ENCODE data around the gene B4GALT6. TPM values are rescaled to one million over a fixed set of nuclear protein-coding genes. Genes with fewer than 3 reads are reported as not detected.

Gene B4GALT6
- total RNA-seq, 1 donor from 2014 or later = 12.2 TPM

DNA sequence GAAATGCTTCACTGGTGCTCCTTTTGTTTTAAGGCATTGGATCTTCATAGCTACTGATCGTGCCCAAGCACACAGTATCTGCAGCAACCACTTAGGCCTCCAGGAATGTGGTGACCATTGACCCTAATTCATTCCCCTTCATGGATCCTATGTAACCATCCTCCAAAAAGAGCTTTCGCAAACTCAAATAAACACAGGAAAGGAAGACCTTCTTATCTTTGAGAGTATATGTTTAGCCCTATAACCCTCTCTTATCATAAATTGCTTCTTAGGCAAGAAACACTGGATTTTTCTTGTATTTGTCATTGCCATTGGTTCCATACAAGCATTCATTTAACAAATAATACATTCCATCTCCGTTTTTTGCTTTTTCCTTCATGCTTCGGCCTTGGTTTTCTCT is 96.9 kb downstream of the B4GALT6 start:
- no peak overlapping the region for H3K27ac Mint-ChIP-seq (ENCODE audit: unreplicated experiment)

GRCh38 chr18:31586616-31587015 is 97.8 kb downstream of the B4GALT6 start:
- Mint-ChIP-seq H3K27me3 (ENCODE audit: low read depth) (no peaks in the 10 kb centered on the region), H3K27ac (ENCODE audit: unreplicated experiment) (no peak overlapping the region)
- TF ChIP-seq, protein P1, sequence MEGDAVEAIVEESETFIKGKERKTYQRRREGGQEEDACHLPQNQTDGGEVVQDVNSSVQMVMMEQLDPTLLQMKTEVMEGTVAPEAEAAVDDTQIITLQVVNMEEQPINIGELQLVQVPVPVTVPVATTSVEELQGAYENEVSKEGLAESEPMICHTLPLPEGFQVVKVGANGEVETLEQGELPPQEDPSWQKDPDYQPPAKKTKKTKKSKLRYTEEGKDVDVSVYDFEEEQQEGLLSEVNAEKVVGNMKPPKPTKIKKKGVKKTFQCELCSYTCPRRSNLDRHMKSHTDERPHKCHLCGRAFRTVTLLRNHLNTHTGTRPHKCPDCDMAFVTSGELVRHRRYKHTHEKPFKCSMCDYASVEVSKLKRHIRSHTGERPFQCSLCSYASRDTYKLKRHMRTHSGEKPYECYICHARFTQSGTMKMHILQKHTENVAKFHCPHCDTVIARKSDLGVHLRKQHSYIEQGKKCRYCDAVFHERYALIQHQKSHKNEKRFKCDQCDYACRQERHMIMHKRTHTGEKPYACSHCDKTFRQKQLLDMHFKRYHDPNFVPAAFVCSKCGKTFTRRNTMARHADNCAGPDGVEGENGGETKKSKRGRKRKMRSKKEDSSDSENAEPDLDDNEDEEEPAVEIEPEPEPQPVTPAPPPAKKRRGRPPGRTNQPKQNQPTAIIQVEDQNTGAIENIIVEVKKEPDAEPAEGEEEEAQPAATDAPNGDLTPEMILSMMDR (IDR thresholded peaks at IDR 0.05) = no peak

More for the DNA sequence above, 96.9 kb downstream of the B4GALT6 start:
- no peaks in the 10 kb centered on the region for H3K27me3 Mint-ChIP-seq (ENCODE audit: low read depth)
- H3K4me3 Mint-ChIP-seq (ENCODE audit: unreplicated experiment) = no peak overlapping the region
- TF ChIP-seq, protein P1 (IDR thresholded peaks at IDR 0.05) = no peak
- no peaks in the 10 kb centered on the region for H3K36me3 Mint-ChIP-seq (ENCODE audit: low read depth)
- peaks cover 6% of the 10 kb centered on the region for H3K4me1 Mint-ChIP-seq (ENCODE audit: low read depth)
- no peak for DNase-seq (ENCODE audit: low spot score)
- H3K9me3 Mint-ChIP-seq (ENCODE audit: low read depth) = no peaks in the 10 kb centered on the region

DNA sequence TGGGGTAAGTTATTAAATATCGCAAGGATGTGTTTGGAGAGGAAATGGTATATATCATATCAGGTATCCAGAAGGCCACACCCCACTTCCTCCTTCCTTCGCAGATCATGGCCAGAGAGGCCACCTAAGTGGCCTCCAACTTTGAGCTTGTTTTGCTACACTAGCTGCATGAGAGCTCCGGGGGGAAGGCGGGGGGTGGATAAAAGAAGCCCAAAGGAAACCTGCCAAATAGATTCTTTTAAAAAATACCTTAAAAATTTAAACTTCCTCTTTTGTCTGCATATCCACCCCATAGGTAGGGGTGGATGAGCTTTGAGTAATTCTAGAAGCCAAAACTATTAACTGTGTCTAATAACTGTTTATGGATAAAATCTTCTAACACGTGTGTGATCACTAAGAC is 98.4 kb downstream of the B4GALT6 start:
- DNase-seq (ENCODE audit: low spot score) = no peak
- TF ChIP-seq, protein P1 (IDR thresholded peaks at IDR 0.05) = no peak
- no peaks in the 10 kb centered on the region for H3K27me3 Mint-ChIP-seq (ENCODE audit: low read depth)
- no peaks in the 10 kb centered on the region for H3K36me3 Mint-ChIP-seq (ENCODE audit: low read depth)
- no peaks in the 10 kb centered on the region for H3K9me3 Mint-ChIP-seq (ENCODE audit: low read depth)
- H3K4me3 Mint-ChIP-seq (ENCODE audit: unreplicated experiment) = no peak overlapping the region
- no peak overlapping the region for H3K27ac Mint-ChIP-seq (ENCODE audit: unreplicated experiment)
- no peaks in the 10 kb centered on the region for H3K4me1 Mint-ChIP-seq (ENCODE audit: low read depth)

More at GRCh38 chr18:31586616-31587015, 97.8 kb downstream of the B4GALT6 start:
- H3K4me1 Mint-ChIP-seq (ENCODE audit: low read depth) = peaks cover 4% of the 10 kb centered on the region
- no peaks in the 10 kb centered on the region for H3K9me3 Mint-ChIP-seq (ENCODE audit: low read depth)
- DNase-seq (ENCODE audit: low spot score) = no peak
- no peak overlapping the region for H3K4me3 Mint-ChIP-seq (ENCODE audit: unreplicated experiment)
- H3K36me3 Mint-ChIP-seq (ENCODE audit: low read depth) = no peaks in the 10 kb centered on the region

DNA sequence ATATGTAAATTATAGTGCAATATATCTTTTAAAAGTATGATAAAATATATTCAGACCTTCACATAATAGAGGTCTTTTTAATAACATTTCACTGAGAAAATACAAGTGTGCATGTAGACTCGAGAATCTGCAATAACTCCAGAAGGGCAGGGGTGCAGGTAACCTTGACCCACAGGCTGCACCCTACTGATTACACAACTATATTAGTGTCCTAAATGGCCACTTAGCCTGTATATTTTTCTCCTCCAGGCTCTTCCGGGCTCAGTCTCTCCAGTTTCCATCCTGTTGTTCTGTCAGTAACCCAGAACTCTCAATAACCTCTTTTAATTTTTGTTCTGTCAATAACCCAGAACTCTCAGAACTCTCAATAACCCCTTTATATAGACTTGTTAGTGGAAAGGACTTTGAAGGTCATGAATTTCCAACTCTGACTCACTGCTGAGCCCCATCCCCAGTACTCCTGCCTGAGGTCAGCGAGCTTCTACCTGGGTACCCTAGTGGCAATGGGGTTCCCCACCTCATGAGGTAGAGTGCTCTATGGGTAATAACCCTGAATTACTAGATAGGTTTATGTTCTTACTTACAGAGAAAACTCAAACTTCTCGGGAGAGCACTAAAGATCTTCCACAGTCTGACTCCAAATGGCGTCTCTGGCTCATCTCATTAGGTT is 101.1 kb downstream of the B4GALT6 start:
- TF ChIP-seq, protein P1 (IDR thresholded peaks at IDR 0.05) = no peak
- no peak for DNase-seq (ENCODE audit: low spot score)
- H3K27ac Mint-ChIP-seq (ENCODE audit: unreplicated experiment) = no peak overlapping the region

DNA sequence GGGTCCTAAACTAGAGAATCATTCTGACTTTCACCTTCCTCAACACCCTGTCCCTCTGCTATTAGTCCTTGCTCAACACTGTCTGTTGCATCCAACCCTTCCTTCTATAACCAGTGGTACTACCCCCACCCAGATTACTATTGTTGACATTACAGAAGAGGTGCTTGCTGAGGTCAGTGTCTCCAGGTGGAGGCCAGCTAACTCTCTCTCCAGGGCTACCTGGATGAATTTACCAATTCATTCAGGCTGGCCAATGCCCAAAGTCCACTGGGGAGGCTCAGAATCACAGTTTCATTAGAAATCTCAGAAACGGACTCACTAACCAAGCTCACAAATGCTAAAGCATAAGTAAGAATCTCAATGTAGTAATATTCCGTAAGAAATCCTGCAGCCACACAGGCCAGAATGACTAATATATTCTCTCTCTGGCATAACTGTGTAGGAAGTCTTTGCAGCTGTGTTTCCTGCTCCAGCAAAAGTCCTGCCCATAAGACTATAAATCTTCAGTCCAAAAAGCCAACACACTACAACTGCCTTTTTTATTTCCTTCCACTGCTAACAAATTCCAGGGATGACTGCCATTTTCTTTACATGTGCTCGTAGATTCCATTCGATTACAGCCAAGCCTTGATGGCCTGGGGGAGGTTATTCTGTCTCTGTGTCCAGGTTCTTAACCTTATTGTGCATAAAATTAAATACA is 102.7 kb downstream of the B4GALT6 start:
- TF ChIP-seq, protein P1 (IDR thresholded peaks at IDR 0.05) = no peak
- DNase-seq (ENCODE audit: low spot score) = no peak
- H3K27me3 Mint-ChIP-seq (ENCODE audit: low read depth) = no peaks in the 10 kb centered on the region
- H3K27ac Mint-ChIP-seq (ENCODE audit: unreplicated experiment) = no peak overlapping the region
- H3K4me1 Mint-ChIP-seq (ENCODE audit: low read depth) = no peaks in the 10 kb centered on the region
- H3K4me3 Mint-ChIP-seq (ENCODE audit: unreplicated experiment) = no peak overlapping the region
- H3K9me3 Mint-ChIP-seq (ENCODE audit: low read depth) = no peaks in the 10 kb centered on the region
- H3K36me3 Mint-ChIP-seq (ENCODE audit: low read depth) = no peaks in the 10 kb centered on the region

More for the DNA sequence above, 101.1 kb downstream of the B4GALT6 start:
- Mint-ChIP-seq H3K9me3 (ENCODE audit: low read depth) (no peaks in the 10 kb centered on the region), H3K27me3 (ENCODE audit: low read depth) (no peaks in the 10 kb centered on the region), H3K4me3 (ENCODE audit: unreplicated experiment) (no peak overlapping the region), H3K4me1 (ENCODE audit: low read depth) (no peaks in the 10 kb centered on the region), H3K36me3 (ENCODE audit: low read depth) (no peaks in the 10 kb centered on the region)
